SKM-1 (cell line): Measurements from ENCODE around the gene AMY1A.
"Not testable (repeated sequence)": the region's sequence is repeated elsewhere in the genome, so short reads cannot be mapped to it uniquely, and the experiment has no call there.

ENCODE experiments used
- DNase-seq: peaks from one replicate; lab custom pipeline; 2025; ENCODE audit not compliant: unreplicated experiment; lab: John Stamatoyannopoulos, UW

Gene AMY1A

DNA sequence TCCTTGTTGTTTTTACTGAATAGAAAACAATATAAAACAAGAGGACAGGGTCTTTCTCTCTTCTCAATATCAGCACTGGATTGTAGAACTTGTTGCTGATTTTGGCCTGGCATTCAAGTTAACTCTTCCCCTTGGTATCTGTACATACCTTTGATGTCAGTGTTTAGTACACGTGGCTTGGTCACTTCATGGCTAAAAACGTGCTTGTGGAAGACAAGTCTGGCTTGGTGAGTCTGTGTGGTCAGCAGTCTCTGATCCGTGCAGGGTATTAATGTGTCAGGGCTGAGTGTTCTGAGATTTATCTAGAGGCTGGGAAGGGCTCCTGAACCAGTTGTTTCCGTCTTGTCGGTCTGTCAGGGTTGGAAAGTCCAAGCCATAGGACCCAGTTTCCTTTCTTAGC, at the start of gene AMY1A:
Gene AMY1A, plus strand, starts transcription at position 301 of the 400 bp plus-strand sequence. CDS start 571 bp downstream, outside the sequence.
- DNase-seq, result not testable (repeated sequence)

DNA sequence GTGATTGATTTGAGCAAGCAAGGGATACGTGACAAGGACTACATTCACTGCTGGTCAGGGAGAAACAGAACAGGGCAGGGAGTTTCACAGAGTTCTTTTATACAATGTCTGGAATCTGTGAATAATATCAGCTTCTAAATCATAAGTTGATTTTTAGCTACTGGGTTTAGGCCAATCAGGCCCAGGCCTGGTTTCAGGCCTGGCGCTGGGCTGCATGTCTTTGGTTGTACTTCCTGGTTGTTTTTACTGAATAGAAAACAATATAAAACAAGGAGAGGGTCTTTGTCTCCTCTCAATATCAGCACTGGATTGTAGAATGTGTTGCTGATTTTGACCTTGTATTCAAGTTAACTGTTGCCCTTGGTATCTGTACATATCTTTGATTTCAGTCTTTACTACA, 39.2 kb upstream of the AMY1A start:
- no peak for DNase-seq

DNA sequence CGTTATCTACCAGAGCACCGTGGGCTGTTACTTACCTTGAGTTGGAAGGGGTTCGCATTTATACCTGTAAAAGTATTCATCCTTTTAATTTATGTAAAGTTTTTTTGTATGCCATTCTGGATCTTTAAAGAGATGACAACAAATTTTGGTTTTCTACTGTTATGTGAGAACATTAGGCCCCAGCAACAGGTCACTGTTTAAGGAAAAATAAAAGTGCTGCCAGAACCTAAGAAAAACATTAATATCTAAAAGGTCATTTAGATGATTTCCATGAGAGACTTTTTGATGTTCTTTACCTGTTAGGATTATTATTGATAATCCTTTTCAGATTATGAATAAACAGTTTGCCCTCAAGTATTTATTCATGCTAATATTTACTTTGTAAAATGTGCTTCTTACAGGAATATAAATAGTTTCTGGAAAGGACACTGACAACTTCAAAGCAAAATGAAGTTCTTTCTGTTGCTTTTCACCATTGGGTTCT, 38.5 kb upstream of the AMY1A start, which contains the start of gene AMY2A:
Gene AMY2A, plus strand, starts transcription at position 434 of the 484 bp plus-strand sequence. Its CDS starts 14 bp downstream, at position 448.
- not testable (repeated sequence) for DNase-seq

DNA sequence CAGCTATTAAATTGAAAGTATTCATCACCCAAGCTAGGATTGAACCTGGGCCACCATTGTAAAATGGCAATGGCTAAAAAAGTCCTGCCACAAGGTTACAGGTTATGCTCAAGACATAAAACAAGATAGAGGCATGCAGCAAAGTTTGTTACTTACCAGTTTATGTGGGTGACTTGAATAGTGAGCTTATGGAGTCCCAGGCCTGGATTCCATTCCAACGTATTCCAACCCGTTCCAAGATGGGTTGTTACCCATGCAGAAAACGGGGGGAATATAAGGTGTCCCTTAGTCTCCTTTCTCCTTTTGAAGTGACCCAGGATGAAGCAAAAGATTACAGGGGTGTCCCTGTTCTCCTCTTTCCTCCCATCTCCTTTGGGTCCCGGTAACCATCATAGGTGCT, 28.1 kb upstream of the AMY1A start:
- not testable (repeated sequence) for DNase-seq

DNA sequence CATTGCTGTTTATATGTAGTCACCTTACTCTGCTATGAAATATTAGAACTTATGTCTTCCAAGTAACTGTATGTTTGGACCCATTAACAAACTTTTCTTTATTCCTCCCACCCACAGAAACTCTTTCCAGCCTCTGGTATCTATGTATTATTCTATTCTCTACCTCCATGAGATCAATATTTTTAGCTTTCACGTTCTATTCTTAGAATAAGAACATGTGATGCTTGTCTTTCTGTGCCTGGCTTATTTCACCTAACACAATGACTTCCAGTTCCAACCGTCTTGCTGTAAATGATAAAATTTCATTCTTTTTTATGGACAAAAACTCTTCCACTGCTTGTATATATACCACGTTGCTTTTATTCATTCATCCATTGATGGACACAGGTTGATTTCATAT, 14.4 kb upstream of the AMY1A start:
- DNase-seq, result not testable (repeated sequence)

DNA sequence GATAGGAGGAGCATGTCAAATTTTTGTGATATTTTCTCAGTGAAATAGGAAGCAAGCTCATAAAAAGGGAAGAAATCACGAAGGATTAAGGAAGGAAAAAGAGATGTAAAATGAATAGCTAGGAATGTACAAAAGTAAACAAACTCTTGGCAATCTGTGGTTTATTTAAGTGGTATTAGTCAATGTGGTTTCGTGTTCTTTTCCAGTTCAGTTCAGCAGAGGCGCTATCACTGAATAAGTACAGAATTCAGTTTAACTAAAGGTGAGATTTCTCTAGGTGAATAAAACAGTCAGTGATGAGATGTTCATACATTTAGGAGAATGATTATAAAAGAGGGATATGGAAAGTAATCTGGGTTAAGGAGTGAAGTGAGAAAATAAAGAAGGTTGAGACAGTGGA, 11.7 kb upstream of the AMY1A start:
- not testable (repeated sequence) for DNase-seq

DNA sequence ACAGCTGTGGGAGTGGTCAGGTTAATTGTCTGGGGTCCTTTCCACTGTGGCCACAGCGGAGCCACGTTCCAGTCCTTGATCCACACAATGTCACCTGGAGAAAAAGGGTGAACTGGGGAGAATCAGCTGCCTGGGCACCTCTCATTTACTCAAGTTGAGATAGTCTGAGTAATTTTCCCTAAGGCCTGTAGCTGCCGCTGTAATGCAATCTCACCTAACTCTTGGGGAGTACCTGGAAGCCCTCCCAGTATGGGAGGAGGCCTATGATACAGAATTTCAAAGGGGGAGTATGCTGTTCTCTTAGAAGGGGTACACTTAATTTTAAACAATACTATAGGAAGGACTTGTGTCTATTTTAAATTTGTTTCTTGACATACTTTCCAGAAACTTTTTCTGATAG, 5.3 kb upstream of the AMY1A start:
- not testable (repeated sequence) for DNase-seq

DNA sequence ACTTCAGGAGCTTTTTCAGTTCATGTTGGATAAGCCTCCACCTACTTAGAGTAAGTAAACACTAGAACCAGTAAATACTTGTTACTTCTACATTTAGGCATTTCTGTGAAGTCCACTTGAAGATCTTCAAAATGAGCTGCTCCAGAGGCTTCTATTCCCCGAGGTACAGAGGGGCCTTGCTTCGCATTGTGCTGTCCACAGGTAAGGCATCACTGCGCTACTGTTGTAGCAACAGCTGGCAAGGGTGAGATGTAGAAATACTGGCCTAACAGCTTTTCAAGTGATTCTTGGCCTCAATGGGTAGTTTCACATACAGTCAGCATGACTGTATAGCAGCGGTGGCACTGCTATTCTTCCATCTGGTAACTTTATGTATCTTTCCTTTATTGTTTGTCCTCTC, 4.7 kb upstream of the AMY1A start:
- not testable (repeated sequence) for DNase-seq

DNA sequence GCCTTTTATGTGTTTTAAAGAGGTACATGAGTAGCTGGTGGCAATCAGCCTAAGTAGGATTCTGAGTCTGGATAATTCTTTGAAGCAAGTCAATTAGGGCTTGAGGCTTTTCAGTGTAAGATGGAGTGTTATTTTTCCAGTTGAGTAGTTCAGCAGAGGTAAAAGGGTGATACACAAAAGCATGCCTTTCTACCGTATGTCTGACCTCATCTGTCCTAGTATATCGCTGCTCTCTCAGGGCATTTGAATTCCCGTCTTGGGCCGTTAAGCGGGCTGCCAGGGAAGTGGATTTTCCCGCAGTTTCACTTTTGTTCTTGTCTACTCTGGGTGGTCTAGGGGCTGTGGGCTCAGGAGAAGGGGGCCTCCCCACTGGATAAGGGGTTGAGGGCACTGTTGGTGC, 1.4 kb upstream of the AMY1A start:
- DNase-seq, result not testable (repeated sequence)

DNA sequence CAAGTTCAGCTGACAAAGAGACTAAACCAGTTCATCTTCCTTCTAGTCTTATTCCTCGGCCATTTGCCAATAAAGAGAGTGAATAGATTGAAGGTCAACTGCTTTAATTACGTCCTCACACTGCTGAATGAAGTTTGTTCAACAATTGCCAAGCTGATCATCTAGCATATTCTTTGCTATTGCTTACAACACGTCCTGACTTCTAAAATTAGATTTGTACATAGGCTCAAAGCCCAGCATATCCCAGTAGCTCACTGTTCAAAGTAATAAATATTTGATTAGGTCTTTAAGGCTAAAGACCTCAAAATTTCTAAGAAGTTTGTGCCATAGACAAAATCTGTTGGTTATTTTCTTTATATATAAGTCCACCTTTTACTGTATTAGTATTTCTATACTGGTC, 20.8 kb downstream of the AMY1A start:
- DNase-seq, result not testable (repeated sequence)

DNA sequence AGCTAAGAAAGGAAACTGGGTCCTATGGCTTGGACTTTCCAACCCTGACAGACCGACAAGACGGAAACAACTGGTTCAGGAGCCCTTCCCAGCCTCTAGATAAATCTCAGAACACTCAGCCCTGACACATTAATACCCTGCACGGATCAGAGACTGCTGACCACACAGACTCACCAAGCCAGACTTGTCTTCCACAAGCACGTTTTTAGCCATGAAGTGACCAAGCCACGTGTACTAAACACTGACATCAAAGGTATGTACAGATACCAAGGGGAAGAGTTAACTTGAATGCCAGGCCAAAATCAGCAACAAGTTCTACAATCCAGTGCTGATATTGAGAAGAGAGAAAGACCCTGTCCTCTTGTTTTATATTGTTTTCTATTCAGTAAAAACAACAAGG, 40.5 kb downstream of the AMY1A start, which contains the start of gene AMY1B:
Gene AMY1B, minus strand, starts transcription at position 101 of the 400 bp plus-strand sequence. CDS start 571 bp downstream, outside the sequence.
- not testable (repeated sequence) for DNase-seq

DNA sequence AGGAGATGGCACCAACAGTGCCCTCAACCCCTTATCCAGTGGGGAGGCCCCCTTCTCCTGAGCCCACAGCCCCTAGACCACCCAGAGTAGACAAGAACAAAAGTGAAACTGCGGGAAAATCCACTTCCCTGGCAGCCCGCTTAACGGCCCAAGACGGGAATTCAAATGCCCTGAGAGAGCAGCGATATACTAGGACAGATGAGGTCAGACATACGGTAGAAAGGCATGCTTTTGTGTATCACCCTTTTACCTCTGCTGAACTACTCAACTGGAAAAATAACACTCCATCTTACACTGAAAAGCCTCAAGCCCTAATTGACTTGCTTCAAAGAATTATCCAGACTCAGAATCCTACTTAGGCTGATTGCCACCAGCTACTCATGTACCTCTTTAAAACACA, 41.9 kb downstream of the AMY1A start:
- DNase-seq, result not testable (repeated sequence)

DNA sequence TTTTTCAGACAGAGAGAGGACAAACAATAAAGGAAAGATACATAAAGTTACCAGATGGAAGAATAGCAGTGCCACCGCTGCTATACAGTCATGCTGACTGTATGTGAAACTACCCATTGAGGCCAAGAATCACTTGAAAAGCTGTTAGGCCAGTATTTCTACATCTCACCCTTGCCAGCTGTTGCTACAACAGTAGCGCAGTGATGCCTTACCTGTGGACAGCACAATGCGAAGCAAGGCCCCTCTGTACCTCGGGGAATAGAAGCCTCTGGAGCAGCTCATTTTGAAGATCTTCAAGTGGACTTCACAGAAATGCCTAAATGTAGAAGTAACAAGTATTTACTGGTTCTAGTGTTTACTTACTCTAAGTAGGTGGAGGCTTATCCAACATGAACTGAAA, 45.1 kb downstream of the AMY1A start:
- DNase-seq, result not testable (repeated sequence)

DNA sequence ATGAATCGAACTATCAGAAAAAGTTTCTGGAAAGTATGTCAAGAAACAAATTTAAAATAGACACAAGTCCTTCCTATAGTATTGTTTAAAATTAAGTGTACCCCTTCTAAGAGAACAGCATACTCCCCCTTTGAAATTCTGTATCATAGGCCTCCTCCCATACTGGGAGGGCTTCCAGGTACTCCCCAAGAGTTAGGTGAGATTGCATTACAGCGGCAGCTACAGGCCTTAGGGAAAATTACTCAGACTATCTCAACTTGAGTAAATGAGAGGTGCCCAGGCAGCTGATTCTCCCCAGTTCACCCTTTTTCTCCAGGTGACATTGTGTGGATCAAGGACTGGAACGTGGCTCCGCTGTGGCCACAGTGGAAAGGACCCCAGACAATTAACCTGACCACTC, 45.7 kb downstream of the AMY1A start:
- not testable (repeated sequence) for DNase-seq

DNA sequence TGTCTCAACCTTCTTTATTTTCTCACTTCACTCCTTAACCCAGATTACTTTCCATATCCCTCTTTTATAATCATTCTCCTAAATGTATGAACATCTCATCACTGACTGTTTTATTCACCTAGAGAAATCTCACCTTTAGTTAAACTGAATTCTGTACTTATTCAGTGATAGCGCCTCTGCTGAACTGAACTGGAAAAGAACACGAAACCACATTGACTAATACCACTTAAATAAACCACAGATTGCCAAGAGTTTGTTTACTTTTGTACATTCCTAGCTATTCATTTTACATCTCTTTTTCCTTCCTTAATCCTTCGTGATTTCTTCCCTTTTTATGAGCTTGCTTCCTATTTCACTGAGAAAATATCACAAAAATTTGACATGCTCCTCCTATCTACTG, 52.1 kb downstream of the AMY1A start:
- DNase-seq, result not testable (repeated sequence)

DNA sequence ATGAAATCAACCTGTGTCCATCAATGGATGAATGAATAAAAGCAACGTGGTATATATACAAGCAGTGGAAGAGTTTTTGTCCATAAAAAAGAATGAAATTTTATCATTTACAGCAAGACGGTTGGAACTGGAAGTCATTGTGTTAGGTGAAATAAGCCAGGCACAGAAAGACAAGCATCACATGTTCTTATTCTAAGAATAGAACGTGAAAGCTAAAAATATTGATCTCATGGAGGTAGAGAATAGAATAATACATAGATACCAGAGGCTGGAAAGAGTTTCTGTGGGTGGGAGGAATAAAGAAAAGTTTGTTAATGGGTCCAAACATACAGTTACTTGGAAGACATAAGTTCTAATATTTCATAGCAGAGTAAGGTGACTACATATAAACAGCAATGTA, 54.8 kb downstream of the AMY1A start:
- DNase-seq, result not testable (repeated sequence)
